Type B pancreatic cell (in vitro differentiated cells): Measurements from ENCODE around the gene EYA4. TPM values are rescaled to one million over a fixed set of nuclear protein-coding genes. Genes with fewer than 3 reads are reported as not detected.

ENCODE experiments used
- DNase-seq: peaks from one replicate; pipeline ENCODE4 v3.0.0; 2021; ENCODE audit warnings: mixed read lengths; ENCODE audit not compliant: unreplicated experiment; ENCODE audit errors: extremely low spot score
- H3K27ac Mint-ChIP-seq: 2 replicates; pipeline ENCODE4 v1.8.0; 2021; ENCODE audit warnings: mild to moderate bottlenecking, mixed read lengths
- H3K27me3 Mint-ChIP-seq: 2 replicates; pipeline ENCODE4 v1.8.0; 2021; ENCODE audit warnings: mixed read lengths
- H3K36me3 Mint-ChIP-seq: 2 replicates; pipeline ENCODE4 v1.8.0; 2021; ENCODE audit warnings: mixed read lengths
- H3K4me1 Mint-ChIP-seq: one replicate; pipeline ENCODE4 v1.8.0; 2021; ENCODE audit warnings: mixed read lengths; ENCODE audit not compliant: unreplicated experiment
- H3K4me3 Mint-ChIP-seq: 2 replicates; pipeline ENCODE4 v1.8.0; 2021; ENCODE audit warnings: mild to moderate bottlenecking, mixed read lengths
- H3K9me3 Mint-ChIP-seq: 2 replicates; pipeline ENCODE4 v1.8.0; 2021; ENCODE audit warnings: mixed read lengths
- total RNA-seq: library from RNA; stranded (reverse); gene quantifications from 2 replicates; pipeline ENCODE4 v1.2.1, GENCODE V29; 2021; ENCODE audit warnings: low replicate concordance
- TF ChIP-seq, protein P1 (sequence below): fragments of 200-600 bp; sonication (generic); conservative IDR thresholded peaks from 2 replicates; pipeline ENCODE4 v1.5.0; 2021; ENCODE audit warnings: antibody characterized with exemption, mild to moderate bottlenecking

The EYA4 gene
- total RNA-seq, 1 donor from 2014 or later = 29.7 TPM

DNA sequence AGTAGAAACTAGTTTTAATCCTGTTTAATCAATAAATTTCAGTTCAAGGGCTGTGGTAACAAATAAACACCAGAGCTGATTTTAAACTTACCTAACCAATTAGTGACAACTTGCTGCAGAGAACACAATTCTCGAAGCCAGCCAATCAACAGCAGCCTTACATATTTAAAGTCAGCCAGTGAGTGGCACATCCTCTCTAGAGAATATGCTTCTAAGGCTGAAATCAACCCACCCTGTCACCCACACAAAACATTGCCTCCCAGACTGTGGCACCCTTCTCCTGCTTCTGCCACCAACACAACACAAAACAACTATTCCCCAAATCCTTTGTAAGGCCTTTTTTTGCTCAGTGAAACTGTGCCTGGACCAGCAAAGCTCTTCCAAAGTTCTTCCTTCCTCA is 306.0 kb downstream of the EYA4 start:
- Mint-ChIP-seq H3K27ac (no peak overlapping the region), H3K27me3 (peaks cover 50% of the 10 kb centered on the region), H3K9me3 (no peaks in the 10 kb centered on the region), H3K4me3 (no peak overlapping the region), H3K36me3 (no peaks in the 10 kb centered on the region), H3K4me1 (peaks cover 19% of the 10 kb centered on the region)
- TF ChIP-seq, protein P1, sequence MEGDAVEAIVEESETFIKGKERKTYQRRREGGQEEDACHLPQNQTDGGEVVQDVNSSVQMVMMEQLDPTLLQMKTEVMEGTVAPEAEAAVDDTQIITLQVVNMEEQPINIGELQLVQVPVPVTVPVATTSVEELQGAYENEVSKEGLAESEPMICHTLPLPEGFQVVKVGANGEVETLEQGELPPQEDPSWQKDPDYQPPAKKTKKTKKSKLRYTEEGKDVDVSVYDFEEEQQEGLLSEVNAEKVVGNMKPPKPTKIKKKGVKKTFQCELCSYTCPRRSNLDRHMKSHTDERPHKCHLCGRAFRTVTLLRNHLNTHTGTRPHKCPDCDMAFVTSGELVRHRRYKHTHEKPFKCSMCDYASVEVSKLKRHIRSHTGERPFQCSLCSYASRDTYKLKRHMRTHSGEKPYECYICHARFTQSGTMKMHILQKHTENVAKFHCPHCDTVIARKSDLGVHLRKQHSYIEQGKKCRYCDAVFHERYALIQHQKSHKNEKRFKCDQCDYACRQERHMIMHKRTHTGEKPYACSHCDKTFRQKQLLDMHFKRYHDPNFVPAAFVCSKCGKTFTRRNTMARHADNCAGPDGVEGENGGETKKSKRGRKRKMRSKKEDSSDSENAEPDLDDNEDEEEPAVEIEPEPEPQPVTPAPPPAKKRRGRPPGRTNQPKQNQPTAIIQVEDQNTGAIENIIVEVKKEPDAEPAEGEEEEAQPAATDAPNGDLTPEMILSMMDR = no peak
- DNase-seq = no peak

DNA sequence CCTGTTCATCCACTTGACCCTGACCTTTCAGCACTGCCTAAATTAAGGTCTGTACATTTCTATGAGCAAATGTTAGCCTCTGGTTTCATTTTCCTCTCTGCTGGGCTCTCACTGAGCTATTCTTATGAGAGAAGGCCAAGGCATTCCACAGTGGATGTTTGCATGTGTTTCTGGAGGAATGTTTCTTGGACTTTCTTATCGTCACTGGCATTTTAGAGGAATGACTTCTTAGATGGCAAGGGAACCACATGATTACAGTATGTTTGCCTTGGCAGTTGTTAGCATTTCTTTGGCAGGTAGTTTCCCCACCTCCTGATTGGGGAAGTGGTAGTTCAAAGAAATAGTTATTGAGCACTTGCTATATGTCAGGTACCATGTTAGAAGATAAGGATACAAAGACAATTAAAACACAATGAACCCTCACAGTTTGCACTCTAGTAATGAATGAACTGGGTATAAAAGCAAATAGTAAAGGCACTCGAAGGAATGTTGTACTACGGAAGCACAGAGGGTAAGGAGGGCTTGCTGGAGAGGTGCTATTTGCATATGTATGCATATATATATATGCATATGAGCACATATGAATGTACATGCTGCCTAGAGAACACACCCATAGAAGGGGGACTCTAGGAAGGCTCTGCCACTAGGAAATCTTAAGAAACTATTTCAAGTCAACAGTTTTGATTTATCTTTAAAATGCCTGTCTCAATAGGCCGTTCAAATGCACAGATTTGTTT is 307.4 kb downstream of the EYA4 start:
- Mint-ChIP-seq H3K27me3 (peaks cover 46% of the 10 kb centered on the region), H3K27ac (no peak overlapping the region), H3K4me3 (no peak overlapping the region), H3K4me1 (peaks cover 26% of the 10 kb centered on the region), H3K36me3 (no peaks in the 10 kb centered on the region), H3K9me3 (no peaks in the 10 kb centered on the region)
- DNase-seq = no peak
- TF ChIP-seq, protein P1 = no peak

- Mint-ChIP-seq H3K27me3 (peaks cover 49% of the 10 kb centered on the region), H3K4me3 (no peak overlapping the region), H3K9me3 (no peaks in the 10 kb centered on the region), H3K36me3 (no peaks in the 10 kb centered on the region), H3K4me1 (peaks cover 29% of the 10 kb centered on the region), H3K27ac (no peak overlapping the region)
- TF ChIP-seq, protein P1 = no peak
- DNase-seq = no peak
Observed at GRCh38 chr6:133549371-133549801, 308.2 kb downstream of the EYA4 start.

DNA sequence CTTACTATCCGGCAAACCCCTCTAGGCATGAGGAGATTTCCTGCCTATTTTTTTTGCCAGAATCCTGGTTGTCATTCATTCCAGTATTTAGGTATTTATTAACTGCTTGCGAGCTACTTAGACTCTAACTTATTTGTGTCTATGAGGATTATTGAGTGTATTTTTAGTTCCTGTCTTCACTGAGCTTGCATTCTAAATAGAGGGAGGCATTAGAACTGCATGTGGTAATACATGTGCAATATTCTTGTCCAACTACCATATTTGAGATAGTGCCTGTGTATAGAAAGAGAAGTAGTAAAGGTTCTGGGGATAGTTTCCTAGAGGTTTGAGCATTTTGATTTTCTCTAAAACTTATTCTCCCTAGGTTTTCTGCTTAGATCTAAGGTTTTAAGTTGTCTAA is 308.9 kb downstream of the EYA4 start:
- DNase-seq = no peak
- H3K4me1 Mint-ChIP-seq = peaks cover 29% of the 10 kb centered on the region
- no peak overlapping the region for H3K27ac Mint-ChIP-seq
- TF ChIP-seq, protein P1 = no peak
- no peaks in the 10 kb centered on the region for H3K9me3 Mint-ChIP-seq
- no peaks in the 10 kb centered on the region for H3K36me3 Mint-ChIP-seq
- peaks cover 44% of the 10 kb centered on the region for H3K27me3 Mint-ChIP-seq
- no peak overlapping the region for H3K4me3 Mint-ChIP-seq

DNA sequence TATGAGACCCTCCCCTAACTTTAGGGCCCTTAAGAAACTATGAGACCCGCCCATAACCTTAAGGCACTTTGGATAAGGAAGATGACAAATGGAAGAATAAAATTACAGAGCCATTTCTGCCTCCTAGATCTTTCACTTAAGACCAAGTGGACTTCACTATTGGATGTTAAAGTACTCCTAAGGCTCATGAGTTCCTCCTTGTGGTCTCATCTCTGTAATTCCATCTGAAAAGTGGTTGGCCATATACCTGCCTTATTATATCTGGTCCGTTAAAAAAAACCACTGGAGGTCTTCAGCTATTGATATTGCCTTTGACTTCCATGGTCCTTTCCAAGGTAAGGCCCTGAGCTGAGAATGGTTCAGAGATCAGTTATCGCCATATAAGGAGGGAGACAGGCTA is 310.3 kb downstream of the EYA4 start:
- Mint-ChIP-seq H3K4me1 (peaks cover 22% of the 10 kb centered on the region), H3K4me3 (no peak overlapping the region), H3K27ac (peak overlapping the region; percentile 11), H3K27me3 (peaks cover 35% of the 10 kb centered on the region), H3K9me3 (no peaks in the 10 kb centered on the region), H3K36me3 (no peaks in the 10 kb centered on the region)
- DNase-seq = no peak
- TF ChIP-seq, protein P1 = no peak
